Activated CD8-positive, alpha-beta memory T cell treated with anti-CD3 and anti-CD28 coated beads, Interleukin-2, amount 50 U/mL, for 24 hours (primary cell): ENCODE results near the gene ZFYVE19.
"Not testable (repeated sequence)": the region's sequence is repeated elsewhere in the genome, so short reads cannot be mapped to it uniquely, and the experiment has no call there.

Experiments used
- DNase-seq: peaks from one replicate; pipeline ENCODE4 v3.0.0-alpha.2; 2020; ENCODE audit errors: extremely low read depth

Gene ZFYVE19

GRCh38 chr15:40847223-40847961 is 40.5 kb downstream of the ZFYVE19 start:
- no peak for DNase-seq

GRCh38 chr15:40850576-40851112 is 43.8 kb downstream of the ZFYVE19 start:
- no peak for DNase-seq

- no peak for DNase-seq
These were observed 45.6 kb downstream of the ZFYVE19 start for GRCh38 chr15:40852529-40852928.

GRCh38 chr15:40853241-40853890 is 46.5 kb downstream of the ZFYVE19 start:
- DNase-seq: no peak

- DNase-seq: no peak
These were observed 47.3 kb downstream of the ZFYVE19 start for GRCh38 chr15:40854161-40854560.

GRCh38 chr15:40855706-40856234 is 48.9 kb downstream of the ZFYVE19 start:
- DNase-seq: no peak

GRCh38 chr15:40856746-40857145 is 49.9 kb downstream of the ZFYVE19 start:
- no peak for DNase-seq

GRCh38 chr15:40857601-40858341 is 50.9 kb downstream of the ZFYVE19 start:
- DNase-seq: peak; percentile 58

GRCh38 chr15:40858706-40859105 is 51.8 kb downstream of the ZFYVE19 start:
- DNase-seq: no peak

GRCh38 chr15:40859206-40859851 is 52.4 kb downstream of the ZFYVE19 start:
- peak; percentile 57 for DNase-seq

- DNase-seq: not testable (repeated sequence)
These were observed 54.3 kb downstream of the ZFYVE19 start for GRCh38 chr15:40861147-40861546.

- DNase-seq: no peak
These were observed 56.9 kb downstream of the ZFYVE19 start for GRCh38 chr15:40863660-40864270.
